Posterior vena cava (tissue), 2 donors: Measurements from ENCODE around the gene ASXL3. TPM values are rescaled to one million over a fixed set of nuclear protein-coding genes. Genes with fewer than 3 reads are reported as not detected.

Source experiments
- DNase-seq: peaks from one replicate; pipeline ENCODE4 v3.0.0-alpha.2; 2020; ENCODE audit warnings: low spot score
- intact Hi-C, 2 donors: fragments of 100-400 bp; cut with DNase I; formaldehyde crosslinking; loops; one replicate each; pipeline versions ENCODE4 v1.14.1 to v1.14.2; 2022 to 2023
- total RNA-seq, 2 donors: library from RNA; stranded (reverse); fragmentation: NEBNext Ultra II Directional; extraction: Animal tissue kit (Norgen Biotek cat#: 25700); gene quantifications; one replicate each; pipeline ENCODE4 v1.2.1, GENCODE V29; 2021
- donor health status: DM: yes; HTN: yes; CAD: no.
- donor health status: DM: yes; HTN: yes; CAD: no.

Gene ASXL3
- total RNA-seq, 2 donors from 2014 or later: 4.3 to 5.0 TPM

- no peak for DNase-seq
- intact Hi-C loops: no loop called here
These were observed 122.5 kb downstream of the ASXL3 start for GRCh38 chr18:33700513-33700976.

- intact Hi-C loops: no loop called here
- DNase-seq: no peak
These were observed 124.6 kb downstream of the ASXL3 start for GRCh38 chr18:33702625-33703024.

GRCh38 chr18:33706391-33706790 lies 128.4 kb downstream of the ASXL3 start:
- no peak for DNase-seq
- intact Hi-C loops: no loop called here

- intact Hi-C loops: no loop called here
- DNase-seq: no peak
These were observed 130.9 kb downstream of the ASXL3 start for GRCh38 chr18:33708876-33709275.

GRCh38 chr18:33710269-33710668 lies 132.2 kb downstream of the ASXL3 start:
- intact Hi-C loops: no loop called here
- DNase-seq: no peak

GRCh38 chr18:33711514-33711913 lies 133.5 kb downstream of the ASXL3 start:
- no peak for DNase-seq
- intact Hi-C loops: no loop called here

GRCh38 chr18:33712719-33713118 lies 134.7 kb downstream of the ASXL3 start:
- intact Hi-C loops: no loop called here
- DNase-seq: no peak

- no peak for DNase-seq
- intact Hi-C loops: no loop called here
These were observed 138.2 kb downstream of the ASXL3 start for GRCh38 chr18:33716061-33716683.

- intact Hi-C loops: no loop called here
- no peak for DNase-seq
These were observed 139.3 kb downstream of the ASXL3 start for GRCh38 chr18:33717339-33717738.

GRCh38 chr18:33720133-33720532 lies 142.1 kb downstream of the ASXL3 start:
- intact Hi-C loops: no loop called here
- no peak for DNase-seq

- intact Hi-C loops: no loop called here
- DNase-seq: no peak
These were observed 151.5 kb downstream of the ASXL3 start for GRCh38 chr18:33729556-33729955.

- no peak for DNase-seq
- intact Hi-C loops: no loop called here
These were observed 155.4 kb downstream of the ASXL3 start for GRCh38 chr18:33733376-33733775.

GRCh38 chr18:33735428-33735827 lies 157.4 kb downstream of the ASXL3 start:
- DNase-seq: no peak

GRCh38 chr18:33741760-33742159 lies 163.7 kb downstream of the ASXL3 start:
- intact Hi-C loops: no loop called here
- no peak for DNase-seq

More at GRCh38 chr18:33735428-33735827, 157.4 kb downstream of the ASXL3 start:
- intact Hi-C loops: no loop called here

- intact Hi-C loops: no loop called here
- no peak for DNase-seq
These were observed 166.1 kb downstream of the ASXL3 start for GRCh38 chr18:33744032-33744697.

- intact Hi-C loops: no loop called here
- no peak for DNase-seq
These were observed 167.3 kb downstream of the ASXL3 start for GRCh38 chr18:33745151-33745795.

GRCh38 chr18:33745871-33746545 lies 168.0 kb downstream of the ASXL3 start:
- intact Hi-C loops: no loop called here

GRCh38 chr18:33749834-33750233 lies 171.8 kb downstream of the ASXL3 start:
- DNase-seq: no peak
- intact Hi-C loops: no loop called here

More at GRCh38 chr18:33745871-33746545, 168.0 kb downstream of the ASXL3 start:
- no peak for DNase-seq

GRCh38 chr18:33750366-33750765 lies 172.3 kb downstream of the ASXL3 start:
- intact Hi-C loops: no loop called here
- no peak for DNase-seq

GRCh38 chr18:33751613-33752221 lies 173.7 kb downstream of the ASXL3 start:
- DNase-seq: no peak
- intact Hi-C loops: no loop called here
